ENCODE data around the gene RHD.
"Not testable (repeated sequence)": the region's sequence is repeated elsewhere in the genome, so short reads cannot be mapped to it uniquely, and the experiment has no call there.

DNA sequence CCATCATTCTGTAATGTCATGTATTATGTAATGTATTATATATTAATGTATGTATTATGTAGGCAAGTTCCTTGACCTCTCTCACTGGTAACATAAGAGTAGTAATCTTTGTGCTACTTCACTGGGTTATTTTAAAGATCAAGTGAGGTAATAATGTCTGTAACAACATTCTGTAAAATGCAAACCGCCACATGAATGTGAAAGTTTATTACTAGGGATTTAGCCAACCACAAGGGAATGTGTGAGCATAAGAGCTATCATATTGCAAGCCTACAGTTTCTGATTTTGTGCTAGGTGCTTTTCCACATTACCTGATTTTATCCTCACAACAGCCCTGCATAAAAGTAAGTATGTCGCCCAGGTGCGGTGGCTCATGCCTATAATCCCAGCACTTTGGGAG is 52.1 kb downstream of the RHD start:
- TF ChIP-seq, protein P1, sequence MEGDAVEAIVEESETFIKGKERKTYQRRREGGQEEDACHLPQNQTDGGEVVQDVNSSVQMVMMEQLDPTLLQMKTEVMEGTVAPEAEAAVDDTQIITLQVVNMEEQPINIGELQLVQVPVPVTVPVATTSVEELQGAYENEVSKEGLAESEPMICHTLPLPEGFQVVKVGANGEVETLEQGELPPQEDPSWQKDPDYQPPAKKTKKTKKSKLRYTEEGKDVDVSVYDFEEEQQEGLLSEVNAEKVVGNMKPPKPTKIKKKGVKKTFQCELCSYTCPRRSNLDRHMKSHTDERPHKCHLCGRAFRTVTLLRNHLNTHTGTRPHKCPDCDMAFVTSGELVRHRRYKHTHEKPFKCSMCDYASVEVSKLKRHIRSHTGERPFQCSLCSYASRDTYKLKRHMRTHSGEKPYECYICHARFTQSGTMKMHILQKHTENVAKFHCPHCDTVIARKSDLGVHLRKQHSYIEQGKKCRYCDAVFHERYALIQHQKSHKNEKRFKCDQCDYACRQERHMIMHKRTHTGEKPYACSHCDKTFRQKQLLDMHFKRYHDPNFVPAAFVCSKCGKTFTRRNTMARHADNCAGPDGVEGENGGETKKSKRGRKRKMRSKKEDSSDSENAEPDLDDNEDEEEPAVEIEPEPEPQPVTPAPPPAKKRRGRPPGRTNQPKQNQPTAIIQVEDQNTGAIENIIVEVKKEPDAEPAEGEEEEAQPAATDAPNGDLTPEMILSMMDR (IDR thresholded peaks at IDR 0.05; ENCODE audit: low read length): not testable (repeated sequence)
- TF ChIP-seq EZH2 (optimal IDR thresholded peaks at IDR 0.05; ENCODE audit: low read depth, low read length): not testable (repeated sequence)

All from MM.1S (cell line).